IMR-90 (cell line): ENCODE results near the gene SLC13A1. TPM values are rescaled to one million over a fixed set of nuclear protein-coding genes. Genes with fewer than 3 reads are reported as not detected.

Source experiments
- ATAC-seq: fragments of 200-7000 bp; cut with Tn5 transposase; 2 replicates; pipeline ENCODE4 v1.9.1; 2020; ENCODE audit warnings: low read depth, mild to moderate bottlenecking, moderate library complexity
- BruUV-seq: library from RNA; stranded (reverse); fragments of 400-500 nt; replicated peaks from 2 replicates; lab custom pipeline; 2021; lab: Mats Ljungman, UMichigan
- CTCF ChIA-PET: fragments of 300-600 bp; formaldehyde crosslinking; extraction: SDS; loops from one replicate; lab custom pipeline; 2021; ENCODE audit warnings: antibody characterized with exemption; lab: Yijun Ruan, JAX
- POLR2A ChIA-PET: fragments of 300-600 bp; sonication (Branson Sonifier 250); formaldehyde crosslinking; loops from one replicate; lab custom pipeline; 2022; ENCODE audit warnings: antibody characterized with exemption; ENCODE audit not compliant: unreplicated experiment; lab: Charles Lee
- DNase-seq: peaks from one replicate; pipeline ENCODE4 v3.0.0; 2013
- H2AFZ ChIP-seq: replicated peaks from 2 replicates; pipeline ENCODE3; 2013; ENCODE audit warnings: low read length, mild to moderate bottlenecking; ENCODE audit not compliant: poor library complexity
- H2AK5ac ChIP-seq: 2 replicates; pipeline ENCODE4 v1.6.1; 2013; ENCODE audit warnings: low read depth, low read length, inconsistent platforms
- H2AK9ac ChIP-seq: replicated peaks from 2 replicates; pipeline ENCODE3; 2013; ENCODE audit warnings: mild to moderate bottlenecking, low read depth, low read length, moderate library complexity; ENCODE audit not compliant: poor library complexity
- H2BK120ac ChIP-seq: 2 replicates; pipeline ENCODE4 v1.6.1; 2013; ENCODE audit warnings: low read depth, low read length, inconsistent platforms
- H2BK15ac ChIP-seq: 3 replicates; pipeline ENCODE4 v1.6.1; 2013; ENCODE audit warnings: low read depth, low read length, inconsistent platforms
- H2BK20ac ChIP-seq: 2 replicates; pipeline ENCODE4 v1.6.1; 2013; ENCODE audit warnings: low read depth, mild to moderate bottlenecking, inconsistent platforms, low read length, moderate library complexity
- H2BK5ac ChIP-seq: 2 replicates; pipeline ENCODE4 v1.6.1; 2013; ENCODE audit warnings: mild to moderate bottlenecking, low read depth, low read length, inconsistent platforms; ENCODE audit not compliant: poor library complexity, severe bottlenecking
- H3K14ac ChIP-seq: replicated peaks from 2 replicates; pipeline ENCODE4 v1.6.1; 2013; ENCODE audit warnings: low read depth, low read length, inconsistent platforms
- H3K18ac ChIP-seq: 2 replicates; pipeline ENCODE4 v1.6.1; 2013; ENCODE audit warnings: low read depth, low read length, control low read depth
- H3K23ac ChIP-seq: 2 replicates; pipeline ENCODE4 v1.6.1; 2013; ENCODE audit warnings: low read depth, low read length, inconsistent platforms
- H3K27ac ChIP-seq: 2 replicates; pipeline ENCODE4 v1.5.1; 2013; ENCODE audit warnings: mild to moderate bottlenecking, control low read depth, low read length; ENCODE audit not compliant: insufficient read depth
- H3K27me3 ChIP-seq: 2 replicates; pipeline ENCODE4 v1.6.1; 2013; ENCODE audit warnings: low read length; ENCODE audit not compliant: control insufficient read depth, insufficient read depth
- H3K36me3 ChIP-seq: 2 replicates; pipeline ENCODE4 v1.6.1; 2013; ENCODE audit warnings: low read length, mixed read lengths; ENCODE audit not compliant: control insufficient read depth, insufficient read depth
- H3K4ac ChIP-seq: 2 replicates; pipeline ENCODE4 v1.6.1; 2013; ENCODE audit warnings: low read depth, low read length, inconsistent platforms
- H3K4me1 ChIP-seq: 2 replicates; pipeline ENCODE4 v1.6.1; 2013; ENCODE audit warnings: low read length, mixed read lengths; ENCODE audit not compliant: control insufficient read depth, insufficient read depth
- H3K4me2 ChIP-seq: 2 replicates; pipeline ENCODE4 v1.6.1; 2013; ENCODE audit warnings: low read depth, mild to moderate bottlenecking, control low read depth, low read length, moderate library complexity
- H3K4me3 ChIP-seq: 2 replicates; pipeline ENCODE4 v1.5.1; 2013; ENCODE audit warnings: low read depth, mild to moderate bottlenecking, control low read depth, low read length, moderate library complexity; ENCODE audit not compliant: insufficient read depth
- H3K56ac ChIP-seq: 2 replicates; pipeline ENCODE4 v1.6.1; 2013; ENCODE audit warnings: low read length, inconsistent platforms; ENCODE audit not compliant: insufficient read depth; ENCODE audit errors: extremely low read depth
- H3K79me1 ChIP-seq, 2 experiments: 2 replicates each; pipeline ENCODE4 v1.6.1; 2013; ENCODE audit warnings: low read length in 2 of 2, inconsistent platforms in 1 of 2, low read depth in 1 of 2
- H3K9ac ChIP-seq: 2 replicates; pipeline ENCODE4 v1.6.1; 2013; ENCODE audit warnings: low read depth, low read length, control low read depth
- H3K9me1 ChIP-seq: 2 replicates; pipeline ENCODE4 v1.6.1; 2013; ENCODE audit warnings: low read length, inconsistent platforms; ENCODE audit not compliant: insufficient read depth
- H3K9me3 ChIP-seq: 2 replicates; pipeline ENCODE4 v1.6.1; 2013; ENCODE audit warnings: low read length; ENCODE audit not compliant: control insufficient read depth, insufficient read depth
- H4K20me1 ChIP-seq: 2 replicates; pipeline ENCODE4 v1.6.1; 2013; ENCODE audit warnings: low read length, inconsistent platforms; ENCODE audit not compliant: insufficient read depth
- H4K5ac ChIP-seq: 2 replicates; pipeline ENCODE4 v1.6.1; 2013; ENCODE audit warnings: mild to moderate bottlenecking, low read depth, low read length, control low read depth
- H4K8ac ChIP-seq, 2 experiments: 2 replicates each; pipeline ENCODE4 v1.6.1; 2013; ENCODE audit warnings: low read depth in 2 of 2, low read length in 2 of 2, control low read depth in 1 of 2, inconsistent platforms in 1 of 2
- H4K91ac ChIP-seq: 2 replicates; pipeline ENCODE4 v1.6.1; 2013; ENCODE audit warnings: low read depth, low read length, inconsistent platforms; ENCODE audit not compliant: insufficient read depth
- SMC3 ChIP-seq: fragments of 150-350 bp; IDR thresholded peaks from 2 replicates; pipeline ENCODE4 v1.6.1; 2016; ENCODE audit warnings: low read depth, mild to moderate bottlenecking, antibody characterized with exemption, low read length, moderate library complexity
- WGBS, 2 experiments: methylation state at CpG; one replicate each; pipeline versions ENCODE4 v1.1.5 to v1.1.7; 2013; ENCODE audit warnings: missing lambda C conversion rate in 2 of 2; ENCODE audit not compliant: insufficient read length in 1 of 2; ENCODE audit errors: extremely low coverage in 2 of 2; 5-methylcytosine and 5-hydroxymethylcytosine counted together
- dilution Hi-C: fragments of 300-500 bp; cut with HindIII; formaldehyde crosslinking; loops from one replicate; pipeline ENCODE4 v1.14.3; 2018; ENCODE audit warnings: low sequenced_read_pairs; ENCODE audit not compliant: unreplicated experiment
- in situ Hi-C: fragments of 300-500 bp; cut with MboI; formaldehyde crosslinking; loops from 3 replicates; pipeline ENCODE4 v1.14.3; 2019; ENCODE audit warnings: low sequenced_read_pairs, inconsistent platforms, mixed read lengths
- intact Hi-C: fragments of 100-400 bp; cut with micrococcal nuclease; formaldehyde crosslinking; loops from 2 replicates; pipeline ENCODE4 v1.10.0; 2022
- polyA plus RNA-seq, 3 experiments: library from polyadenylated mRNA; depleted of rRNA; stranded (reverse); fragments of >200 nt; gene quantifications; 2 replicates each; pipeline ENCODE4 v1.2.3, GENCODE V29; 2012; ENCODE audit warnings: low replicate concordance in 1 of 3
- total RNA-seq: library from RNA; depleted of rRNA; stranded (reverse); fragments of >200 nt; gene quantifications from 2 replicates; pipeline ENCODE4 v1.2.3, GENCODE V29; 2012

SLC13A1 gene
- total and polyA plus RNA-seq, 2 of the 4 experiments (the other 2 are of a cell fraction), result not detected

GRCh38 chr7:123204206-123204835 is 4.6 kb upstream of the SLC13A1 start:
- H2BK20ac ChIP-seq, result no peak overlapping the region
- no CpG with 5 or more reads among the region's 3 CpGs for WGBS, 2 experiments
- H4K5ac ChIP-seq, result no peak overlapping the region
- in situ Hi-C loops (no loop called here), intact Hi-C loops (no loop called here), dilution Hi-C loops (no loop called here)
- no peak overlapping the region for H2AK9ac ChIP-seq
- no peaks in the 10 kb centered on the region for H3K27me3 ChIP-seq
- H2BK15ac ChIP-seq, result no peak overlapping the region
- peaks cover 11% of the 10 kb centered on the region for H3K9me3 ChIP-seq
- H3K9me1 ChIP-seq, result no peaks in the 10 kb centered on the region
- H3K4ac ChIP-seq, result no peak overlapping the region
- H2AFZ ChIP-seq, result no peak overlapping the region
- ChIA-PET CTCF (no interaction called here), POLR2A (no interaction called here)
- no peaks in the 10 kb centered on the region for H3K4me1 ChIP-seq
- H2BK120ac ChIP-seq, result no peak overlapping the region
- no peak overlapping the region for H4K8ac ChIP-seq
- no peaks in the 10 kb centered on the region for H3K36me3 ChIP-seq
- TF ChIP-seq SMC3, result no peak
- BruUV-seq, result no TSS peak
- H3K18ac ChIP-seq, result no peak overlapping the region
- ATAC-seq (no peak), DNase-seq (no peak)
- no peaks in the 10 kb centered on the region for H4K20me1 ChIP-seq
- no peaks in the 10 kb centered on the region for H3K79me1 ChIP-seq
- H3K27ac ChIP-seq, result no peak overlapping the region
- H3K9ac ChIP-seq, result no peak overlapping the region
- no peak overlapping the region for H2BK5ac ChIP-seq
- no peak overlapping the region for H3K56ac ChIP-seq
- H4K91ac ChIP-seq, result no peak overlapping the region
- H3K14ac ChIP-seq, result no peak overlapping the region
- no peak overlapping the region for H3K4me2 ChIP-seq
- no peak overlapping the region for H3K23ac ChIP-seq
- H2AK5ac ChIP-seq, result no peak overlapping the region
- H3K4me3 ChIP-seq, result no peak overlapping the region
